Nephron progenitor cell (in vitro differentiated cells): Measurements from ENCODE around the gene CREB3L2.

Experiments used
- DNase-seq: peaks from one replicate; pipeline ENCODE4 v3.0.0; 2021
- H3K27ac Mint-ChIP-seq: 2 replicates; pipeline ENCODE4 v1.8.0; 2021; ENCODE audit warnings: mild to moderate bottlenecking, moderate library complexity, mixed read lengths
- H3K27me3 Mint-ChIP-seq: 2 replicates; pipeline ENCODE4 v1.8.0; 2021; ENCODE audit warnings: mild to moderate bottlenecking, low read depth, mixed read lengths; ENCODE audit not compliant: poor library complexity
- H3K36me3 Mint-ChIP-seq: 2 replicates; pipeline ENCODE4 v1.8.0; 2021; ENCODE audit warnings: low read depth, mixed read lengths
- H3K4me1 Mint-ChIP-seq: 2 replicates; pipeline ENCODE4 v1.8.0; 2021; ENCODE audit warnings: mixed read lengths
- H3K4me3 Mint-ChIP-seq: 2 replicates; pipeline ENCODE4 v1.8.0; 2021; ENCODE audit warnings: mild to moderate bottlenecking, moderate library complexity, mixed read lengths
- H3K9me3 Mint-ChIP-seq: 2 replicates; pipeline ENCODE4 v1.8.0; 2021; ENCODE audit warnings: mild to moderate bottlenecking, moderate library complexity, mixed read lengths
- CTCF ChIP-seq: fragments of 200-600 bp; sonication (generic); IDR thresholded peaks from 2 replicates; pipeline ENCODE4 v1.5.0; 2021; ENCODE audit warnings: antibody characterized with exemption

CREB3L2 gene

DNA sequence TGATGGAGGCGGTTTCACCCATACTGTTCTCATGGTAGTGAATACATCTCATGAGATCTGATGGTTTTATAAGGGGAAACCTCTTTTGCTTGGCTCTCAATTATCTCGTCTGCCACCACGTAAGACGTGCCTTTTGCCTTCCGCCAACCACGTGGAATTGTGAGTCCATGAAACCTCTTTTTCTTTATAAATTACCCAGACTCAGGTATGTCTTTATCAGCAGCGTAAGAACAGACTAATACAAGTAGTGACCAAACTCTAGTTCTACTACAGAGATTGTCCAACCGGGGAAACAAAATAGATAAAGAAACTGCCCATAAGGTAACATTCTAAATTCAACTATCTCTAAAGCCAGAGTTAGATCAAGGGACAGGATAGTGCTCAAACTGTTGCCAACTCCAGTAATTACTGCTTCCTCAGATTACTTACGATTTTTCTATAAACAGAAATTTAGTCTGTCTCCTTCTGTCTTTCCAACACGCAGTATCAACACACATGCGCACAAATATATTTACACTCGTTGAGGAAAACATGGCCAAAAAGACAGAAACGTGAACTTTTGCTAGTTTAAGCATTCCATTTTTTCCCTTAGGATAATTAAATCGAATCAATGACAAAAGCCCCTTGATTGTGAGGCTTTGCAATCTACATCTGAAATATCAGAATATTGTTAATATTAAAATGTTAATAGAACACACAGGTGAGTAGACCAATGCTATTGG lies 36.9 kb downstream of the CREB3L2 start:
- Mint-ChIP-seq H3K4me1 (peaks cover 27% of the 10 kb centered on the region), H3K27ac (no peak overlapping the region), H3K27me3 (no peaks in the 10 kb centered on the region), H3K9me3 (peaks cover 6% of the 10 kb centered on the region), H3K4me3 (no peak overlapping the region), H3K36me3 (peaks cover 63% of the 10 kb centered on the region)
- TF ChIP-seq CTCF = no peak
- no peak for DNase-seq

- peaks cover 27% of the 10 kb centered on the region for H3K4me1 Mint-ChIP-seq
- peaks cover 58% of the 10 kb centered on the region for H3K36me3 Mint-ChIP-seq
- DNase-seq = no peak
- peak overlapping the region; percentile 68 for H3K27ac Mint-ChIP-seq
- no peaks in the 10 kb centered on the region for H3K9me3 Mint-ChIP-seq
- H3K27me3 Mint-ChIP-seq = no peaks in the 10 kb centered on the region
- H3K4me3 Mint-ChIP-seq = no peak overlapping the region
- no peak for TF ChIP-seq CTCF
These were observed 38.9 kb downstream of the CREB3L2 start for GRCh38 chr7:137962875-137963507.

DNA sequence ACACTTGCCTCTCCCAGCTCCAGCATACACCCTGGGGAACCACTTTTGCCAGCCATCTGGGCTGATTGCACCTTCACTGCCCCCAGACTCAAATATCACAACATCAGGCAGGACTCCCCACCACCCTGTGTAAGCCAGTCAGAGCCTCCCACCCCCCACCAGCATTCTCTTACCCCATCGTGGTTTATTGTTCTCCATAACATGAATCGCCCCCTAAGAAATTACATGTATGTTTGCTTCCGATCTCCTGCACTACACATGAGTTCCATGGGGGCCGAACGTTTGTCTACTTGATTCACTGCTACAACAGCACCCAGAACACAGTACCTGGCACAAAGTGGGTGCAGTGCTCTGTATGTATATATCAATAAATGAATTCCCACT lies 39.4 kb downstream of the CREB3L2 start:
- Mint-ChIP-seq H3K27me3 (no peaks in the 10 kb centered on the region), H3K36me3 (peaks cover 55% of the 10 kb centered on the region)

DNA sequence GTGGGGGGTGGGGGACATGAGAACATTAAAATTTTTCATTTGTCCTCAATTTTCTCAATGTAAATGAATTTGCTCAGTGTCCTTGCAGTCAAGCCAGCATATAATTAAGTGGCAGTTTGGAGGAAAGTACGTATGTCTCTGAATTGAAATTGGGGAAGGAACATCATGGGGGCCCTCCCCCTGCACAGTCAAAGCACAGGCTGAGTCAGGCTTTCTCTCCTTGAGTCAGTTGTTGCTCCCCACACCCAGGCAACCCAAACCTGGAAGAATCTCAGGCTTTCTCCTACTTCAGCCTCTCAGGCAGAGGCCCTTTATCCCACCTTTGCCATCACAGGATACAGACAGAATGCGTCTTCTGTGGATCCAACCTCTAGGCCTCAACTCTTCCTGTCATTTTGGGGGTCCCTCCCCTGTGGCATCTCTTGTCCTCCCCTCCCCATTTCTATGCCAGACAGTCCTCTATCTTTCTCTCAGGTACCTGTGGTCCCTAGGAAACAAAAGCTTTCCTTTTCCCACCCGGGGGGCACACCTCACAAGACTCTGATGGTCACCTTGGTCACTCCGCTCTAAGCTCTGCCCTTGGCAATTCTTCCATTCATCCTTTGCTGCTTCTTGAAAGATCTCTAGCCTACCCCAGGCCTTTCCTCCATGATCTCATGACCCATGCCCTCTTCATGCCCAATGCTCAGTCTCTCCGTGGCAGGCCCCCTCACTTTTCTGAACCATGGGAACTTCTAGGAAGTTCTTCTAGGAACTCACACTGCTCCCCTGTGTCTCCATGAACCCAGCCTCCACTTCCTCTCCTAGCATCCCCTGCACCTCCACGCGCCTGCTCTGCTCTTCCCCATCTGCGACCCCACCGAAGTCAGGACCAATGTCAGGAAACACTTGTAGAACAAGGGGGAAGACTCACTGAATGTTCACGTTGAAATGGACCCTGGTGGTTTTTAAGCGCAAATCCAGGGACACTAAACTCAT lies 40.4 kb downstream of the CREB3L2 start:
- Mint-ChIP-seq H3K27me3 (no peaks in the 10 kb centered on the region), H3K27ac (no peak overlapping the region), H3K9me3 (no peaks in the 10 kb centered on the region), H3K4me3 (no peak overlapping the region), H3K4me1 (peaks cover 23% of the 10 kb centered on the region), H3K36me3 (peaks cover 57% of the 10 kb centered on the region)
- no peak for DNase-seq
- no peak for TF ChIP-seq CTCF

More for the DNA sequence above, 39.4 kb downstream of the CREB3L2 start:
- no peak for TF ChIP-seq CTCF
- Mint-ChIP-seq H3K9me3 (no peaks in the 10 kb centered on the region), H3K27ac (no peak overlapping the region), H3K4me3 (no peak overlapping the region), H3K4me1 (peaks cover 23% of the 10 kb centered on the region)
- DNase-seq = no peak

DNA sequence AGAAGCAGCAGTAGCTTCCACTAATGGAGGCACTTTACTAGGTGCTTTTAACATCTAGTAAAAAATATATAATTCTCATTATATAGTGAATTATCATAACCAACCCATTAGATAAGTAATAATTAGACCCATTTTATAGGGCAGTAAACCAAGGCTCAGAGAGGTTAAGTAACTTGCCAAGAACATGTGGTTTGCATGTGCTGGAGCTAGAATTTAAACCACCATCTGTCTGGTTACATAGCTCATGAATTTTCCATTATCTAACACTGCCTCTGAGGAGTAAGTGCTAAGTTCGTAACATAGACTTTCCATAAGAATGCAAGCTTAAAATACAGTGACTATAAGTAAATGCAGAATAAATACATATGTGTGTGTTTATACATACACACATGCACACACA lies 41.9 kb downstream of the CREB3L2 start:
- no peak for DNase-seq

More for the DNA sequence above, 41.9 kb downstream of the CREB3L2 start:
- Mint-ChIP-seq H3K4me3 (no peak overlapping the region), H3K4me1 (peaks cover 33% of the 10 kb centered on the region), H3K36me3 (peaks cover 49% of the 10 kb centered on the region), H3K9me3 (no peaks in the 10 kb centered on the region), H3K27ac (no peak overlapping the region), H3K27me3 (no peaks in the 10 kb centered on the region)
- no peak for TF ChIP-seq CTCF
